Measurements from ENCODE around the gene FDPS.

FDPS gene

DNA sequence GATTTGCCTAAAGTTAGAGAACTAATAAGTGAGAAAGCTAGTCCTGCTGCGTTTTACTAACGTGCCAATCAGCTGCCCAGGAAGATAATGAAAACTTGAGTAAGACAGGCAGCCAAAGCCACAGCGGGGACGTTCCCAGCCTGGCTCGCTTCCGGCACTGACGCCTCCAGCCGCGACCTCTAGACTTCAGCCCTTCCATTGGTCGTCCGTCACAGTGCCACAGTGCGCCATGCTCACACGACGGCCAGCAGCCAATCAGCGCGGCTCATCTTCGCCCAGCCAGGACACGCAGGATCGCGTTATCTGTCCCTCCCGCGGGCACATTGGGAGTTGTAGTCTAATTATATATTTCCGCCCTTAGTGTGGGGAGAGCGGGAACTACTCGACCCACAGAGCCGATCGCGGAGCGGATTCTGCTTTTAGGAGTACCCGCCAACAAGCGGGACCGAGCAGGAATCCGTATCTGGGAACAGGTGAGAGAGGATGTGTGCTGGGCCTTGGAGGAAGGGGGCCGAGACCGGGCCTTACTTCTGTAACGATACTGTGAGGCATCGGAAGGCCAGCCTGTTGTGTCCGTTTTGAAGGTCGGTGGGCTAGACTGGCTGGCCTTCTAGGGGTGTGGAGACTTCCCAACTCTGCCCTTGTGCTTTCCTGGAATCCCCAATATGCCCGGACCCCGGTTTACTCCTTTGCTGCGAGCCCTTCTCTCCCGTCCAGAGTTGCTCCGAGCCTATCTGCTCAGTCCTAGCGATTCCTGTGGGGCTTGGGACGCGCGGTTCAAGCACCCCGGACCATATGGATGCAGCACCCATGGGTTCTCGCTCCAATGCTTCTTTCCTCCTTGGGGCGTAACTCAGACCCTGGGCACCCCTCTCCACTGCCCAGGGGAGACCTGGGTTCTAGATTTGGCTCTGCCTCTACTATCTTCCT, at the start of gene FDPS:
TSS of gene FDPS (plus strand) at position 374 of the 930 bp plus-strand sequence. CDS start 924 bp downstream, outside the sequence.
- DNase-seq (ENCODE audit: low read depth in 2 of 2): peak; percentile 94 to 96

- no peak for DNase-seq (ENCODE audit: low read depth in 2 of 2)
Observed at GRCh38 chr1:155260276-155260675, 48.4 kb upstream of the FDPS start.

DNA sequence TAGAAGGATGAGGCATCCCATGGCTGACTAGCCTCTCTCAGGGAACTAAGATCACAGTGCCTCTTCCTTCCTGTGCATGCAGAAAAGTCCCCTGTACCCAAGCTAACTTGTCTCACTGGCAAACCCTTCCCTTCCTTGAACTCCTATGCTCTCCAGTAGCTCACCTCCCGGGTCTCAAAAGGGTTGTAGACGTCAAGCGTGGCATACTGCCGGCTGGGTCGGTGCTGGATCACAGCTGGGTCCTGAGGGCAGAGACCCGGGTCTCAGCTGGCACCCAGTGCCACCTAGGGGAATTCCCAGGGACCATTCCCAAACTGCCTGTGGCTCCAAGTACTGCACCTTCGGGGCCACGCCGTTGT, 47.2 kb upstream of the FDPS start:
- no peak for DNase-seq (ENCODE audit: low read depth in 2 of 2)

DNA sequence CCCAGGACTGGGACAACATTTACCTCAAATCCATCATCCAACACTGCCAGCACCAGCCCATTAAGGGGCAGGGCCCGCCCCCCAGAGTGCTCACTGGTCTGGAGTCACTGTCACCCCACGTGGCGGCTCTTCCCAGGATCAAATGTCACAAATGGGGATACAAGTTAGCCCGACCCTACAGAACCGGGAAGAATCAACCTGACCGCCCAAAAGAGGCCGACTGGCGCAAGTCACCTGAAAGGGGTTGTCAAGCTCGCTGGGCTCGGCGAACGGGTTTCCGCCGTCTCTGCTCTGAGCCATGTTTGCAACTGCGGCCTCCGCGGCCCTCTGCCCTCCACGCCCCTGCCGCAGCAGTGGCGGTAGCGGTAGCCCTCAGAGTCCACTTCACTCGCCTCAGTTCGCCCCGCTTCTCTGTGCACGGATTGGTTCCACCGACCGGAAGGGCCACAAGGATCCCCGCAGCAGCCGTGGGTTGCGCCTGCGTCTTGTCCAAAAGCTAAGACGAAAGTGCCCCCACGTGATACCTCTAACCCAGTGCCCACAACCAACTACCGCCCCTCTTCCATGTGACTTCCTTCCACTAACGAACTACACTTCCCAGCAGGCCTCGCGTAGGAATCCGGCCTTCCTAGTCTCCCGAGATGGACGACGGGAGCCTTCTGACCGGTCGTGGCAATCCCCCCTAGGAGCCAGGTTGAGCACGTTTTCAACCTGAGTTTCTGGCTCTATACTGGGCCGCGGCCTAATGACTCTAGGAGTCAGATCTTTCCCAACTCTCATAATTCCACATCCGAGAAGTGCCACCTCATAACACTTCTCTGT, 46.6 kb upstream of the FDPS start, which contains the start of gene SCAMP3:
TSS of gene SCAMP3 (minus strand) at position 509 of the 822 bp plus-strand sequence. CDS start at position 300, 209 bp downstream.
- peak; percentile 82 to 87 for DNase-seq (ENCODE audit: low read depth in 2 of 2)

DNA sequence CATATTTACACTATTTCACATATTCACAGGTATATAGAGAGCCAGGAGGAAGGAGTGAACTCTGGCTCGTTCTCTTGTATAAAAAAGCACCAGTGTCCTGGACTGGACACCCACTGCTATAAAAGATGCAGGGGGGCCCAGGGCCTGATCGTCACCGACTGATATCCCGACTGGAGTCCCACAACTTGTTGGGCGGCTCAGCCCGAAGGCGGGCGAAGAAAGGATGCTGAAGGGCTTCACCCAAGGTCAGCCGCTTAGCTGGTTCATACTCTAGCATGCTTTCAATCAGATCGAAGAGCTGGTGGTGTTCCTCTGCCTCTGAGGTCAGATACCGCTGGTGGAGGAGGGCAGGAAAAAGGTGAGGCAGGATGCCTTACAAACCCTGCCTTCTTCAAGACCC, 45.6 kb upstream of the FDPS start:
- DNase-seq (ENCODE audit: low read depth in 2 of 2): no peak

DNA sequence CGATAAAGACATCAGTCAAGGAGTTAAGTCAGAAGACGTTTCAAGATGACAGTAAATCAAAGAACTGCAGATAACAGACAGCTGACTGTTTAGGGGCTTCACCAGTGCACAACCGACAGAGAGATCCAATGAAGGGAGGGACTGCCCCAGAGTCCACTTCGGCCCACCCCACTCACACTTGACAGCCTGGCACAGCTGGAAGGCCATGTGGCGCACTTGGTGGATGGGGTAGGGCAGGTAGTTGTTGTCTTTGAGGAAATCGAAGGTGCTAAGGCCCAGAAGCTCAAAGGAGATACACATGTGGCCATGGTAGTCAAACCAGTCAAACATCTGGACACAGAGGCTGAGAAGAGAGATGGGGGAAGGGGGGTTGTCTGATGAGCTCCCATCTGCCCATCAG, 42.1 kb upstream of the FDPS start:
- DNase-seq (ENCODE audit: low read depth in 2 of 2): no peak

GRCh38 chr1:155267373-155267772, 41.3 kb upstream of the FDPS start:
- DNase-seq (ENCODE audit: low read depth in 2 of 2): no peak

GRCh38 chr1:155268630-155269029, 40.0 kb upstream of the FDPS start:
- DNase-seq (ENCODE audit: low read depth in 2 of 2): no peak

GRCh38 chr1:155269381-155269780, 39.3 kb upstream of the FDPS start:
- DNase-seq (ENCODE audit: low read depth in 2 of 2): no peak

DNA sequence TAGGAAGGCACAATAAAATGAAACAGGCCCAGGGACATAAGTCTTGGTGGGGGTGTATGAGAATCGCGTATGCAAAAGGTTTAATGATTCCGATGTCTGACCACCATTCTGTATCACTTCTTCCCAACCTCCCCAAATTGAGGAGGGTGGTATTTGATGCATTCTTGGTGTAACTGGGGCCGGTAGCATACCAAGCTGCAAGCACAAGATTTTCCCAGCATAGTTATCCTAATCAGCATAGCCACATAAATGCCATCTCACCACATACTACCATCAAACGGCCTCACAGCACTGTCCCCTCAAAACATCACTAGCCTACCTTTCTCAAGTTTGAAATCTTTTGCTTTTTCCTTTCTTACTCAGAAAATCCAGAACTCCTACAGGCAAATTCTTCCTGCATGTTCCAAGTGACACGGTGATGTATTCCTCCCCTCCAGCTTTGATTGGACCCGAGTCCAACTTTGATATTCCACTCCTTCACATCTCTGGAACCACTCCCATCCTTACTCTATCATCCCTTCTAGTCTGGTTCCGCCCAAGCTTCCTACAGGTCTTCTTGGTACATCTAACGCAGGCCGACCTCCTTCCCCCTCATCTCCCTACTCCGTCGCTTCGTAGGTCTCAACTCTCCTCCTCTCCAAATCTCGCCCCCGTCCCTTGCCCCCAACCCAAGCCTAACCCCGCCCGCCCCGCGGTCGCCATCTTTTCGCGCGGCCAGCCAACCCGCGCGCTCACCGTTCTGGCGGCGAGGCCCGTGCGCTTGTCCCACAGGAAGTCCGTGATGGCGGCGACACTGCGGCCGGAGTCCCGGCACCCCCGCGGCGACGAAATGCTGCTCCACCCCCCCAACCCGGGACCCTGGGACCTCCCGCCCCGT, 36.0 kb upstream of the FDPS start:
- no peak for DNase-seq (ENCODE audit: low read depth in 2 of 2)

DNA sequence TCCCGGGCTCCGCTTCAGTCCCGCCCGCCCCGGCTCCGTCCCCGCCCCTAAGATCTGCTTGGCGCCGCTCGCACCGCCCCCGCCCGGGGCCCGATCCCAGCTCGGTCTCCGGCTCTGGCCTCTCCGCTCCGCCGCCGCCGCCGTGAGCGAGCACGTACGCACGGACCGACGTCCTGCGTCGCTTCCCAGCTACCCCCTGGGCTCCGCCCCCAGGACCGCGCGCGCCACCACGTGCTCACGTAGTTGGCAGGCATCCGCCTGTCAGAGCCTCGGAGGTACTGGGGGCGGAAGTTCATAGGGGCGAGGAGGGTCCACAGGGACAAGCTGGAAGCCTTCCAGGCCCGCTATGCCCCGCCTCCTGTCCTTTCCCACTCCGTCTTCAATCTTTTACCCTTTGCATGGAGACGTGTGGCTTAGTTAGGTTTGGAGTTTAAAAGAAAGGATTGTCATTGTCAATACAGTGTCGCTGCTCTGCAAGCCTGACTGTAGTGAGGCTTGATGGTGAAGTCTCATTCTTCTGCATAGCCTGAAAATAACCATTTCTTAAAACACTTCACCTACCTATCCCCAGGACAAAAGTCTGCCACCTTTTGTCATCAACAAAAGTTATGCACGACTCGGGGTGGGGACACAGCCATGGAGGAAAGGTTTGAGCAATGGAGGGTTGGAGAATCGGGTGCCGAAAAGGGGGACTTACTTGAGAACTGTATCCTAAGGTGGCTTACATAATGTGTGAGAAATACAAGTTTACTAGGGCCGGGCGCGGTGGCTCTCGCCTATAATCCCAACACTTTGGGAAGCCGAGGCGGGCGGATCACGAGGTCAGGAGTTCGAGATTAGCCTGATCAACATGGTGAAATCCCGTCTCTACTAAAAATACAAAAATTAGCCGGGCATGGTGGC, 35.1 kb upstream of the FDPS start, which contains the start of gene CLK2:
TSS of gene CLK2 (minus strand) at position 162 of the 903 bp plus-strand sequence. CDS start 2,527 bp downstream, outside the sequence.
- peak; percentile 95 to 98 for DNase-seq (ENCODE audit: low read depth in 2 of 2)

- peak; percentile 95 to 97 for DNase-seq (ENCODE audit: low read depth in 2 of 2)
Observed at GRCh38 chr1:155277070-155277901, 31.4 kb upstream of the FDPS start, which contains the start of gene HCN3. Gene HCN3, plus strand, starts transcription at chr1:155277463. Its CDS starts 128 bp downstream, at chr1:155277591.

DNA sequence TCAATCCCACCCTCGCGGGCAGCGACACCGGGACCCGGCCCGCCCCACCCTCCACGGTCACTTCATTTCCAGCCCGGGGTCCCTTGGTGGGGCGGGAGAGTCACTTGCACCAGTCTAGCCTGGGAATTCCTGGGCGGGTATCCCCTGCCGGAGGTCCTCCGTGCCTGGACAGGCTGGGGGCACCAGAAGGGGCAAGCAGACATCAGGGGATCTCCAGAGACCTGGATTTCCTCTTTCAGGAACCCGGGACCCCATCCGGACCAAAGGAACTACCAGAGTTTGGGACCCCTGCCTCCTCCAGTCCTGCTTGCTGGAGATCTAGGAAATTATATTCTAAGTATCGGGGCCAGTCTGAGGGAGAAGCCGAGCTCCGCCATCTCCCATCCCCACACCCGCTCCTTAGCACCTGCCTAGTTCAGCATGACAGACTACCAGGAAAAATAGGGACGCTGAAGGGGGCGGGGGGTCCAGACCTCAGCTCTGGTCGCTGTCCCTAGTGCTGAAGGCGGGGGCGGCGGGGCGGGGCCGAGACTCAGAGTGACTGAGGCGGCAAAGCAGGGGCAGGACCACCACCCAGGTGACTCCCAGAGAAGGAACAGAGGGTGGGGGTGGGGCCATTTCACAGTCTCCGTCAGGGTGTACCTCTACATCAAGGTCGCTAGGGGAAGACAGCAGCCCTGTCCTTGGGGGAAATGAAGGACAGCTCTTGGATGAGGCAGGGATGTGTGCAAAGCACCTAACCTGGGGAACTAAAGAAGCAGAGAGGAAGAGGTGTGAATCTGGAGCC, 30.6 kb upstream of the FDPS start:
- peak; percentile 56 to 76 for DNase-seq (ENCODE audit: low read depth in 2 of 2)

- no peak for DNase-seq (ENCODE audit: low read depth in 2 of 2)
Observed at GRCh38 chr1:155278689-155279160, 29.9 kb upstream of the FDPS start.

GRCh38 chr1:155279268-155279667, 29.4 kb upstream of the FDPS start:
- DNase-seq (ENCODE audit: low read depth in 2 of 2): no peak

- DNase-seq (ENCODE audit: low read depth in 2 of 2): no peak
Observed at GRCh38 chr1:155282488-155283091, 26.1 kb upstream of the FDPS start.

DNA sequence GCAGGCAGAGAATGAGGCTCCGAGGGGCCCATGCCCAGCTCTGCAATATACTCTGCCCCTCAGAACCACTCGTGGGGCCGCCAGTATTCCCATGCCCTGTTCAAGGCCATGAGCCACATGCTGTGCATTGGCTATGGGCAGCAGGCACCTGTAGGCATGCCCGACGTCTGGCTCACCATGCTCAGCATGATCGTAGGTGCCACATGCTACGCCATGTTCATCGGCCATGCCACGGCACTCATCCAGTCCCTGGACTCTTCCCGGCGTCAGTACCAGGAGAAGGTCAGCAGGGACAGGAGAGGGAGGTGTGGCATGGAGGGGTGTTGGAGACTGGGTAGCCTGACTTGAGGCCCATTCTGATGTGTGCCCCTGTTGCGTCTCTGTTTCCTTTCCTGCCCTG, 24.2 kb upstream of the FDPS start:
- DNase-seq (ENCODE audit: low read depth in 2 of 2): no peak

DNA sequence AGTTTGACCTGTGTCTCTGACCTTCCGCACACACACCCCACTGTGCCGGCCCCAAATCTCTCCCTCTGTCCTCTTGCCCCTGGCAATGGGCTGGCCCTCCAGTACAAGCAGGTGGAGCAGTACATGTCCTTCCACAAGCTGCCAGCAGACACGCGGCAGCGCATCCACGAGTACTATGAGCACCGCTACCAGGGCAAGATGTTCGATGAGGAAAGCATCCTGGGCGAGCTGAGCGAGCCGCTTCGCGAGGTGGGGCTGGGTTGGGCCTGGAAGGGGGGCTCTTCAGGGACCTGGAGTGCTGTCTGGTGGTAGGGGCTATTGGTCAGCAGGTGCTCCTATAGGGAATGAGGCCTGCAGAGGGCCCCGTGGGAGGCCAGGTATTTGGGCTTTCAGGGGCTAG, 23.6 kb upstream of the FDPS start:
- no peak for DNase-seq (ENCODE audit: low read depth in 2 of 2)
